ENCODE data around the gene TGFB1I1.

TGFB1I1 gene

DNA sequence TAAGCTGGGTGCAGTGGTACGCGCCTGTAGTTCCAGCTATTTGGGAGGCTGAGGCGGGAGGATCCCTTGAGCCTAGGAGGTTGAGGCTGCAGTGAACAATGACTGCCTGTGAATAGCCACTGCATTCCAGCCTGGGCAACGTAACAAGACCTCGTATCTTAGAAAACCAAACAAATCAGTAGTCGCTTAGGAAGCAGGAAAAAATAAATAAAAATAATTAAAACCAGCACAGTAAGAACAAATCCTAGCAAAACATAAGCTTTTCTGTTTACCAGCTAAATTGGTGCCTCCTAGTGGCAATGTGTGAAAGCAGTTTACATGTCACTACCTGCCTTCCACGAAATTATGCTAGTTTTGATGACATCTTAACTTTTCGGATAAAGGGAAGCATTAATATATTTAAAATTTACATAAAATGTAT, 11.4 kb upstream of the TGFB1I1 start:
- Histone ChIP-seq H3K27me3 (ENCODE audit: insufficient read depth, low read length) (no peaks in the 10 kb centered on the region), H3K4me3 (ENCODE audit: low read depth, low read length, poor library complexity, severe bottlenecking) (peak overlapping the region; percentile 77), H2AFZ (ENCODE audit: low read length) (no peak overlapping the region), H3K9me3 (ENCODE audit: low read length) (no peaks in the 10 kb centered on the region), H3F3A (ENCODE audit: insufficient read depth, low read length) (no peaks in the 10 kb centered on the region), H3K4me1 (ENCODE audit: insufficient read depth, low read length, severe bottlenecking) (peaks cover 23% of the 10 kb centered on the region), H3K36me3 (ENCODE audit: insufficient read depth, low read length) (peaks cover 8% of the 10 kb centered on the region; the same call in 1 of the 2 replicates), H3K79me2 (ENCODE audit: insufficient read depth, low read length) (no peaks in the 10 kb centered on the region), H3K4me2 (ENCODE audit: low read length) (peak overlapping the region; percentile 78; the same call in 1 of the 2 replicates), H3K9me2 (ENCODE audit: low read depth, low read length) (no peaks in the 10 kb centered on the region), H3K27ac (ENCODE audit: low read depth, low read length, poor library complexity, severe bottlenecking) (no peak overlapping the region), H4K20me1 (ENCODE audit: insufficient read depth, low read length) (no peaks in the 10 kb centered on the region), H3K9ac (ENCODE audit: low read length) (no peak overlapping the region)
- TF ChIP-seq, protein P1, sequence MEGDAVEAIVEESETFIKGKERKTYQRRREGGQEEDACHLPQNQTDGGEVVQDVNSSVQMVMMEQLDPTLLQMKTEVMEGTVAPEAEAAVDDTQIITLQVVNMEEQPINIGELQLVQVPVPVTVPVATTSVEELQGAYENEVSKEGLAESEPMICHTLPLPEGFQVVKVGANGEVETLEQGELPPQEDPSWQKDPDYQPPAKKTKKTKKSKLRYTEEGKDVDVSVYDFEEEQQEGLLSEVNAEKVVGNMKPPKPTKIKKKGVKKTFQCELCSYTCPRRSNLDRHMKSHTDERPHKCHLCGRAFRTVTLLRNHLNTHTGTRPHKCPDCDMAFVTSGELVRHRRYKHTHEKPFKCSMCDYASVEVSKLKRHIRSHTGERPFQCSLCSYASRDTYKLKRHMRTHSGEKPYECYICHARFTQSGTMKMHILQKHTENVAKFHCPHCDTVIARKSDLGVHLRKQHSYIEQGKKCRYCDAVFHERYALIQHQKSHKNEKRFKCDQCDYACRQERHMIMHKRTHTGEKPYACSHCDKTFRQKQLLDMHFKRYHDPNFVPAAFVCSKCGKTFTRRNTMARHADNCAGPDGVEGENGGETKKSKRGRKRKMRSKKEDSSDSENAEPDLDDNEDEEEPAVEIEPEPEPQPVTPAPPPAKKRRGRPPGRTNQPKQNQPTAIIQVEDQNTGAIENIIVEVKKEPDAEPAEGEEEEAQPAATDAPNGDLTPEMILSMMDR (IDR thresholded peaks at IDR 0.05; ENCODE audit: low read length): peak; percentile 60
- no peak for TF ChIP-seq EZH2 (IDR thresholded peaks at IDR 0.05; ENCODE audit: borderline replicate concordance, low read length)

DNA sequence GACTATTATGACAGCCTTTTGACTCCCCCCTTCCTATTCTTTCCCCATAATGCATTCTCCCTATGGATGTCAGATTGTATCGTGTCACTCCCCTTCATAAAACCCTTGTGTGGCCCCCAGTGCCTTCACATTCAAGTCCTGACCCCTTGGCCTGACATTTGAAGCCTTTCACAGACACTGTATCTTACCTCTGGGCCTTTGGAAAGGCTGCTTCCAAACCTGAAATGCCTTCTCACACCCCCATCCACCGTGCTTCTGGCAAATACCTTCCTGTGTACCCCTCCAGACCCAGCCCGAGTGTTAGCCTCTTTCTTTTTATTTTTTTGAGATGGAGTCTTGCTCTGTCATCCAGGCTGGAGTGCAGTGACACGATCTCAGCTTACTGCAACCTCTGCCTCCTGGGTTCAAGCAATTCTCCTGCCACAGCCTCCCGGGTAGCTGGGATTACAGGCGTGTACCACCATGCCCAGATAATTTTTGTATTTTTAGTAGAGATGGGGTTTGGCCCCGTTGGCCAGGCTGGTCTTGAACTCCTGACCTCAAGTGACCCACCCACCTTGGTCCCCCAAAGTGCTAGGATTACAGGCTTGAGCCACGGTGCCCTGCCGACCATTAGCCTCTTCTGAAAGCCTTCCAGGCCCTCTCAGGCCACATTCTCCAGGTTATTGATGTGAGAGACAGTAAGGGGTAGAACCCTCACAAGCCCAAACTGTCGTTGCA, 10.6 kb upstream of the TGFB1I1 start:
- peaks cover 18% of the 10 kb centered on the region for H3K4me1 ChIP-seq (ENCODE audit: insufficient read depth, low read length, severe bottlenecking)
- no peaks in the 10 kb centered on the region for H4K20me1 ChIP-seq (ENCODE audit: insufficient read depth, low read length)
- no peak overlapping the region for H3K4me2 ChIP-seq (ENCODE audit: low read length)
- H3K36me3 ChIP-seq (ENCODE audit: insufficient read depth, low read length): peaks cover 8% of the 10 kb centered on the region; the same call in 1 of the 2 replicates
- no peaks in the 10 kb centered on the region for H3F3A ChIP-seq (ENCODE audit: insufficient read depth, low read length)
- H3K9me3 ChIP-seq (ENCODE audit: low read length): no peaks in the 10 kb centered on the region
- H3K9me2 ChIP-seq (ENCODE audit: low read depth, low read length): no peaks in the 10 kb centered on the region
- H3K27ac ChIP-seq (ENCODE audit: low read depth, low read length, poor library complexity, severe bottlenecking): no peak overlapping the region
- H3K79me2 ChIP-seq (ENCODE audit: insufficient read depth, low read length): no peaks in the 10 kb centered on the region
- no peak overlapping the region for H3K4me3 ChIP-seq (ENCODE audit: low read depth, low read length, poor library complexity, severe bottlenecking)
- no peak for TF ChIP-seq EZH2 (IDR thresholded peaks at IDR 0.05; ENCODE audit: borderline replicate concordance, low read length)
- TF ChIP-seq, protein P1 (IDR thresholded peaks at IDR 0.05; ENCODE audit: low read length): no peak
- H3K9ac ChIP-seq (ENCODE audit: low read length): no peak overlapping the region
- no peak overlapping the region for H2AFZ ChIP-seq (ENCODE audit: low read length)
- no peaks in the 10 kb centered on the region for H3K27me3 ChIP-seq (ENCODE audit: insufficient read depth, low read length)

DNA sequence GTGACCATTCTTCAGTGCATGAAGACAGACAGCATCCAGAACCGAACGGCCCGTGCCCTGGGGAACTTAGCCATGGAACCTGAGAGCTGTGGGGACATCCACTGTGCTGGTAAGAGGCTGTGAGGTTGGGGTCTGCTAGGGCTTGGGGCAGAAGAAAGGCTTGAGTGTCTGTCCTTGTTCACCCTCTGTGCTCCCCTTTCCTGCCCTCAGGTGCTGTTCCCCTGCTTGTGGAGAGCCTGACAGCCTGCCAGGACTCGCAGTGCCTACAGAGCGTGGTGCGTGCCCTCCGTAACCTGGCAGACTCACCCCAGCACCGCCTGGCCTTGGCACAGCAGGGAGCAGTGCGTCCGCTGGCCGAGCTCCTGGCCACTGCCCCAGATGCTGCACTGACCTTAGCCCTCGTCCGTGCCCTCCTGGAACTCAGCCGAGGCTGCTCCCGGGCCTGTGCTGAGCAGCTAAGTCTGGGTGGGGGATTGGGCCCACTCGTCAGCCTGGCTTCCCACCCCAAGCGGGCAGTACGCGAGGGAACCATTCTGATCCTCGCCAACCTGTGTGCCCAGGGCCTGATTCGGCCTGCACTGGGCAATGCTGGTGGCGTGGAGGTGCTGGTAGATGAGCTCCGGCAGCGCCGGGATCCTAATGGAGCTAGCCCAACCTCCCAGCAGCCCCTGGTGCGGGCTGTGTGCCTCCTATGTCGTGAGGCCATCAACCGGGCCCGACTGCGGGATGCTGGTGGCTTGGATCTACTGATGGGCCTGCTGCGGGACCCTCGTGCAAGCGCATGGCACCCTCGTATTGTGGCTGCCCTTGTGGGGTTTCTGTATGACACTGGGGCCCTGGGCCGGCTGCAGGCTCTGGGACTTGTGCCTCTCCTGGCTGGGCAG, 9.8 kb upstream of the TGFB1I1 start:
- H3K4me1 ChIP-seq (ENCODE audit: insufficient read depth, low read length, severe bottlenecking): peaks cover 18% of the 10 kb centered on the region

More for the DNA sequence above, 9.8 kb upstream of the TGFB1I1 start:
- H3K9ac ChIP-seq (ENCODE audit: low read length): no peak overlapping the region
- H4K20me1 ChIP-seq (ENCODE audit: insufficient read depth, low read length): no peaks in the 10 kb centered on the region
- no peak overlapping the region for H3K4me2 ChIP-seq (ENCODE audit: low read length)
- no peaks in the 10 kb centered on the region for H3K9me3 ChIP-seq (ENCODE audit: low read length)
- no peaks in the 10 kb centered on the region for H3K79me2 ChIP-seq (ENCODE audit: insufficient read depth, low read length)
- no peak overlapping the region for H3K4me3 ChIP-seq (ENCODE audit: low read depth, low read length, poor library complexity, severe bottlenecking)
- peaks cover 4% of the 10 kb centered on the region; the same call in 1 of the 2 replicates for H3K36me3 ChIP-seq (ENCODE audit: insufficient read depth, low read length)
- no peaks in the 10 kb centered on the region for H3K27me3 ChIP-seq (ENCODE audit: insufficient read depth, low read length)
- no peaks in the 10 kb centered on the region for H3K9me2 ChIP-seq (ENCODE audit: low read depth, low read length)
- no peak overlapping the region for H3K27ac ChIP-seq (ENCODE audit: low read depth, low read length, poor library complexity, severe bottlenecking)
- no peak overlapping the region for H2AFZ ChIP-seq (ENCODE audit: low read length)
- TF ChIP-seq, protein P1 (IDR thresholded peaks at IDR 0.05; ENCODE audit: low read length): no peak
- TF ChIP-seq EZH2 (IDR thresholded peaks at IDR 0.05; ENCODE audit: borderline replicate concordance, low read length): no peak
- H3F3A ChIP-seq (ENCODE audit: insufficient read depth, low read length): no peaks in the 10 kb centered on the region

All from OCI-LY1 (cell line).